Bronchial epithelial cell (primary cell): ENCODE results near the gene GRIK3. TPM values are rescaled to one million over a fixed set of nuclear protein-coding genes. Genes with fewer than 3 reads are reported as not detected.

ENCODE experiments used
- DNase-seq: peaks from one replicate; pipeline ENCODE4 v3.0.0-alpha.2; 2010; ENCODE audit warnings: low read depth
- FAIRE-seq: peaks from 2 replicates; lab custom pipeline; 2011; peaks lifted over from hg19 to GRCh38; lab: Jason Lieb, UNC
- H3K27me3 ChIP-seq: 2 replicates; pipeline ENCODE4 v1.5.1; 2011; ENCODE audit warnings: low read length; ENCODE audit not compliant: control insufficient read depth, insufficient read depth
- H3K36me3 ChIP-seq: 2 replicates; pipeline ENCODE4 v1.5.1; 2011; ENCODE audit warnings: low read length; ENCODE audit not compliant: control insufficient read depth, insufficient read depth
- H3K4me3 ChIP-seq: 2 replicates; pipeline ENCODE4 v1.5.1; 2011; ENCODE audit warnings: mild to moderate bottlenecking, low read depth, low read length, control low read depth
- CTCF ChIP-seq: IDR thresholded peaks from 2 replicates; pipeline ENCODE4 v1.5.1; 2011; ENCODE audit warnings: mild to moderate bottlenecking, moderate library complexity, low read length, control low read depth, inconsistent platforms; ENCODE audit not compliant: insufficient read depth, severe bottlenecking
- total RNA-seq: library from RNA; depleted of rRNA; stranded (reverse); fragments of >200 nt; gene quantifications from 2 replicates; pipeline ENCODE4 v1.2.1, GENCODE V29; 2014

GRIK3 gene
- total RNA-seq, 1 donor from 2014 or later = under 0.01 TPM

GRCh38 chr1:36818771-36819170 is 215.5 kb downstream of the GRIK3 start:
- FAIRE-seq (no peak), DNase-seq (no peak)
- no peak for TF ChIP-seq CTCF
- H3K36me3 ChIP-seq = no peaks in the 10 kb centered on the region
- no peak overlapping the region for H3K4me3 ChIP-seq
- no peaks in the 10 kb centered on the region for H3K27me3 ChIP-seq

- no peaks in the 10 kb centered on the region for H3K27me3 ChIP-seq
- H3K4me3 ChIP-seq = no peak overlapping the region
- DNase-seq = no peak
- FAIRE-seq = no peak
- no peaks in the 10 kb centered on the region for H3K36me3 ChIP-seq
- no peak for TF ChIP-seq CTCF
Measured at GRCh38 chr1:36816348-36816747, 218.0 kb downstream of the GRIK3 start.

- Histone ChIP-seq H3K4me3 (no peak overlapping the region), H3K36me3 (no peaks in the 10 kb centered on the region), H3K27me3 (no peaks in the 10 kb centered on the region)
- TF ChIP-seq CTCF = no peak
- DNase-seq (no peak), FAIRE-seq (no peak)
Measured at GRCh38 chr1:36814774-36815173, 219.5 kb downstream of the GRIK3 start.

- DNase-seq = no peak
- H3K27me3 ChIP-seq = no peaks in the 10 kb centered on the region
- no peak overlapping the region for H3K4me3 ChIP-seq
- no peak for TF ChIP-seq CTCF
- no peaks in the 10 kb centered on the region for H3K36me3 ChIP-seq
- FAIRE-seq = no peak
Measured at GRCh38 chr1:36814083-36814482, 220.2 kb downstream of the GRIK3 start.

- Histone ChIP-seq H3K27me3 (no peaks in the 10 kb centered on the region), H3K4me3 (no peak overlapping the region), H3K36me3 (no peaks in the 10 kb centered on the region)
- DNase-seq (no peak), FAIRE-seq (no peak)
- TF ChIP-seq CTCF = no peak
Measured at GRCh38 chr1:36807262-36807661, 227.1 kb downstream of the GRIK3 start.

GRCh38 chr1:36805979-36806640 is 228.2 kb downstream of the GRIK3 start:
- no peaks in the 10 kb centered on the region for H3K36me3 ChIP-seq
- no peak for FAIRE-seq
- no peak for TF ChIP-seq CTCF
- no peak overlapping the region for H3K4me3 ChIP-seq
- no peaks in the 10 kb centered on the region for H3K27me3 ChIP-seq
- DNase-seq = no peak
